Measurements from ENCODE around the gene GALNT17. TPM values are rescaled to one million over a fixed set of nuclear protein-coding genes. Genes with fewer than 3 reads are reported as not detected.

Gene GALNT17
- total RNA-seq, 4 donors from 2014 or later = 0.63 to 7.5 (median 3.1) TPM

- TF ChIP-seq POLR2A (IDR thresholded peaks at IDR 0.05) (no peak), CTCF (IDR thresholded peaks at IDR 0.05) (no peak)
- 48 to 55% methylated on average over 2 of the region's 2 CpGs for WGBS, 2 donors
- intact Hi-C loops (cut with DNase I; ENCODE audit: low total_unique reads) = no loop called here
- DNase-seq (ENCODE audit: low spot score in 2 of 2) = no peak
- H3K4me3 ChIP-seq (ENCODE audit: low read depth, poor library complexity, severe bottlenecking) = no peak overlapping the region
Observed at GRCh38 chr7:71338866-71339265, 206.9 kb downstream of the GALNT17 start.

- no peak overlapping the region for H3K4me3 ChIP-seq (ENCODE audit: low read depth, poor library complexity, severe bottlenecking)
- intact Hi-C loops (cut with DNase I; ENCODE audit: low total_unique reads) = no loop called here
- no peak for DNase-seq (ENCODE audit: low spot score in 2 of 2)
- 55 to 59% methylated on average over 1 of the region's 1 CpG for WGBS, 2 donors
- TF ChIP-seq POLR2A (IDR thresholded peaks at IDR 0.05) = no peak
- TF ChIP-seq CTCF (IDR thresholded peaks at IDR 0.05) = no peak
Observed at GRCh38 chr7:71339924-71340323, 208.0 kb downstream of the GALNT17 start.

GRCh38 chr7:71342202-71342601 lies 210.3 kb downstream of the GALNT17 start:
- no peak for DNase-seq (ENCODE audit: low spot score in 2 of 2)
- H3K4me3 ChIP-seq (ENCODE audit: low read depth, poor library complexity, severe bottlenecking) = no peak overlapping the region
- intact Hi-C loops (cut with DNase I; ENCODE audit: low total_unique reads) = loop anchor here (2.0 kb wide), 1 partner anchor 21 kb away; no protein-coding TSS in a partner anchor
- TF ChIP-seq POLR2A (IDR thresholded peaks at IDR 0.05) (no peak), CTCF (IDR thresholded peaks at IDR 0.05) (no peak)

GRCh38 chr7:71343039-71343438 lies 211.1 kb downstream of the GALNT17 start:
- TF ChIP-seq POLR2A (IDR thresholded peaks at IDR 0.05) = no peak
- intact Hi-C loops (cut with DNase I; ENCODE audit: low total_unique reads) = loop anchor here (2.0 kb wide), 1 partner anchor 22 kb away; no protein-coding TSS in a partner anchor
- no peak for DNase-seq (ENCODE audit: low spot score in 2 of 2)

GRCh38 chr7:71343892-71344291 lies 211.9 kb downstream of the GALNT17 start:
- no peak overlapping the region for H3K4me3 ChIP-seq (ENCODE audit: low read depth, poor library complexity, severe bottlenecking)
- WGBS, 2 donors = 21 to 38% methylated on average over 1 of the region's 1 CpG
- intact Hi-C loops (cut with DNase I; ENCODE audit: low total_unique reads) = loop anchor here (2.0 kb wide), 1 partner anchor 23 kb away; no protein-coding TSS in a partner anchor
- no peak for DNase-seq (ENCODE audit: low spot score in 2 of 2)
- TF ChIP-seq POLR2A (IDR thresholded peaks at IDR 0.05) (no peak), CTCF (IDR thresholded peaks at IDR 0.05) (no peak)

More at GRCh38 chr7:71343039-71343438, 211.1 kb downstream of the GALNT17 start:
- H3K4me3 ChIP-seq (ENCODE audit: low read depth, poor library complexity, severe bottlenecking) = no peak overlapping the region

GRCh38 chr7:71345117-71345884 lies 213.4 kb downstream of the GALNT17 start:
- 63 to 67% methylated on average over 9 of the region's 9 CpGs for WGBS, 2 donors
- TF ChIP-seq POLR2A (IDR thresholded peaks at IDR 0.05) (no peak), CTCF (IDR thresholded peaks at IDR 0.05) (no peak)
- no peak overlapping the region for H3K4me3 ChIP-seq (ENCODE audit: low read depth, poor library complexity, severe bottlenecking)
- intact Hi-C loops (cut with DNase I; ENCODE audit: low total_unique reads) = no loop called here
- no peak for DNase-seq (ENCODE audit: low spot score in 2 of 2)
